Naive thymus-derived CD4-positive, alpha-beta T cell (primary cell): ENCODE results near the gene RAC3. TPM values are rescaled to one million over a fixed set of nuclear protein-coding genes. Genes with fewer than 3 reads are reported as not detected.

ENCODE experiments used
- ATAC-seq: fragments of 150-1000 bp; cut with Tn5 transposase; 2 replicates; pipeline ENCODE4 v1.10.0; 2021; ENCODE audit warnings: mild to moderate bottlenecking, moderate library complexity
- CTCF ChIA-PET: fragments of 350-600 bp; sonication (Branson Sonifier 250); formaldehyde crosslinking; loops from one replicate; lab custom pipeline; 2021; ENCODE audit warnings: antibody characterized with exemption; lab: Charles Lee
- POLR2A ChIA-PET: fragments of 350-600 bp; sonication (Branson Sonifier 250); formaldehyde crosslinking; loops from one replicate; lab custom pipeline; 2021; ENCODE audit warnings: antibody characterized with exemption, inconsistent platforms; lab: Charles Lee
- DNase-seq, 9 donors: peaks; one replicate each; pipeline versions ENCODE4 v3.0.0 to v3.0.0-alpha.2; 2020 to 2022; ENCODE audit warnings: mixed read lengths in 1 of 9
- H3K27ac ChIP-seq: one replicate; pipeline ENCODE4 v1.7.0; 2013; ENCODE audit warnings: mild to moderate bottlenecking, low read depth, low read length, moderate library complexity
- H3K27me3 ChIP-seq, 2 donors: one replicate each; pipeline ENCODE4 v1.7.0; 2013; ENCODE audit warnings: low read length in 2 of 2, mild to moderate bottlenecking in 2 of 2, moderate library complexity in 2 of 2; ENCODE audit not compliant: control insufficient read depth in 2 of 2, insufficient read depth in 2 of 2
- H3K36me3 ChIP-seq, 3 experiments: 1 replicate in 2 of 3; 2 replicates in 1 of 3; pipeline ENCODE4 v1.7.0; 2013; ENCODE audit warnings: low read length in 3 of 3, mild to moderate bottlenecking in 3 of 3, moderate library complexity in 1 of 3; ENCODE audit not compliant: insufficient read depth in 3 of 3, control insufficient read depth in 2 of 3
- H3K4me1 ChIP-seq, 2 donors: one replicate each; pipeline ENCODE4 v1.7.0; 2013; ENCODE audit warnings: low read length in 2 of 2, mild to moderate bottlenecking in 2 of 2, moderate library complexity in 1 of 2; ENCODE audit not compliant: control insufficient read depth in 2 of 2, insufficient read depth in 2 of 2
- H3K4me3 ChIP-seq: 2 replicates; pipeline ENCODE4 v1.7.0; 2013; ENCODE audit warnings: mild to moderate bottlenecking, low read length
- H3K9me3 ChIP-seq, 3 experiments: 1 replicate in 2 of 3; 2 replicates in 1 of 3; pipeline ENCODE4 v1.7.0; 2013; ENCODE audit warnings: low read length in 3 of 3; ENCODE audit not compliant: control insufficient read depth in 2 of 3
- H3K27ac Mint-ChIP-seq, 9 donors: one replicate each; pipeline ENCODE4 v1.8.0; 2020 to 2022; ENCODE audit warnings: mixed read lengths in 9 of 9, mild to moderate bottlenecking in 8 of 9, moderate library complexity in 5 of 9, inconsistent platforms in 2 of 9
- H3K27me3 Mint-ChIP-seq, 5 donors: one replicate each; pipeline ENCODE4 v1.8.0; 2021 to 2022; ENCODE audit warnings: mixed read lengths in 5 of 5, mild to moderate bottlenecking in 1 of 5
- H3K36me3 Mint-ChIP-seq, 5 donors: one replicate each; pipeline ENCODE4 v1.8.0; 2020 to 2022; ENCODE audit warnings: mixed read lengths in 5 of 5, mild to moderate bottlenecking in 3 of 5, inconsistent platforms in 1 of 5
- H3K4me1 Mint-ChIP-seq, 7 donors: one replicate each; pipeline ENCODE4 v1.8.0; 2020 to 2022; ENCODE audit warnings: mixed read lengths in 7 of 7, mild to moderate bottlenecking in 3 of 7, inconsistent platforms in 1 of 7
- H3K4me3 Mint-ChIP-seq, 10 donors: one replicate each; pipeline ENCODE4 v1.8.0; 2020 to 2022; ENCODE audit warnings: mild to moderate bottlenecking in 10 of 10, mixed read lengths in 10 of 10, moderate library complexity in 6 of 10, inconsistent platforms in 2 of 10
- H3K9me3 Mint-ChIP-seq, 11 donors: one replicate each; pipeline ENCODE4 v1.8.0; 2020 to 2022; ENCODE audit warnings: mixed read lengths in 11 of 11, mild to moderate bottlenecking in 4 of 11, inconsistent platforms in 1 of 11, moderate library complexity in 1 of 11
- intact Hi-C, 2 donors: fragments of 100-400 bp; cut with micrococcal nuclease; formaldehyde crosslinking; loops; one replicate each; pipeline ENCODE4 v1.15.1; 2023
- polyA plus RNA-seq, 2 donors: library from polyadenylated mRNA; unstranded; fragments of 300-500 nt; fragmentation: Illumina TruSeq; gene quantifications; one replicate each; pipeline ENCODE4 v1.2.3, GENCODE V29; 2021
- total RNA-seq, 6 experiments: library from RNA in 5 of 6; stranded (reverse) in 5 of 6; gene quantifications; 1 replicate in 5 of 6; 2 replicates in 1 of 6; pipeline ENCODE4 v1.2.3 and lab custom pipeline; 2021 to 2026

The RAC3 gene
- total and polyA plus RNA-seq, 7 experiments from 2014 or later = 1.3 to 8.5 (median 2.1) TPM; not detected in 2

DNA sequence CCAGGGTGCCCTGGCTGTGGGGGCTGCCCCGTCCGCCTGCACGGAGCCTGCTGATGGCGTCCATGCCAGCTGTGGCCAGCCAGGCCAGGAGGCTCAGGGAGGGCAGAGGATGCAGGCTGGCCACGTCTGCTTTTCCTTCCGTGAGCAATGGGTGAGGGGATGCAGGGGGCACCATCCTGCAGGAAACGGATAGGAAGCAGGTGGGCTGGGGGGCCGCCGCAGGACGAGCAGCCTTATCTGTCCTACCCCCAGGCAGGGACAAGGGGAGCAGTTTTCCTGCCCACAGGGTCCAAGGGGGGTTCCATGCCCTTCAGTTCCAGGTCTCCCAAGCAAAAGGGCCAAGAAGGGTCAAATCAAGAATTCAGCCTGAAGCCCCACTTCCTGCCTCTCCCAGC, 27.4 kb downstream of the RAC3 start:
- ChIA-PET POLR2A (no interaction called here), CTCF (no interaction called here)
- Histone ChIP-seq H3K4me1 (peaks cover 0 to 11% of the 10 kb centered on the region in 2 donors), H3K27ac (no peak overlapping the region), H3K27me3 (no peaks in the 10 kb centered on the region), H3K36me3 (peaks cover 0 to 96% (median 19%) of the 10 kb centered on the region in 3 experiments), H3K9me3 (no peaks in the 10 kb centered on the region), H3K4me3 (no peak overlapping the region)
- no peak overlapping the region for H3K27ac Mint-ChIP-seq
- peaks cover 0 to under 1% (median 0%) of the 10 kb centered on the region in 7 donors for H3K4me1 Mint-ChIP-seq
- intact Hi-C loops = no loop called here
- DNase-seq (no peak), ATAC-seq (no peak)
- H3K4me3 Mint-ChIP-seq = no peak overlapping the region
- no peaks in the 10 kb centered on the region for H3K27me3 Mint-ChIP-seq
- no peaks in the 10 kb centered on the region for H3K9me3 Mint-ChIP-seq
- peaks cover 0 to 9% (median 0%) of the 10 kb centered on the region in 5 donors for H3K36me3 Mint-ChIP-seq

- Histone ChIP-seq H3K27ac (no peak overlapping the region), H3K9me3 (no peaks in the 10 kb centered on the region), H3K4me3 (no peak overlapping the region), H3K4me1 (peaks cover 0 to 13% of the 10 kb centered on the region in 2 donors), H3K36me3 (peaks cover 0 to 94% (median 18%) of the 10 kb centered on the region in 3 experiments), H3K27me3 (no peaks in the 10 kb centered on the region)
- Mint-ChIP-seq H3K9me3 (no peaks in the 10 kb centered on the region), H3K27me3 (no peaks in the 10 kb centered on the region), H3K4me3 (no peak overlapping the region), H3K27ac (peak overlapping the region in 1 of 9 donors; percentile 25), H3K36me3 (peaks cover 0 to 9% (median 0%) of the 10 kb centered on the region in 5 donors), H3K4me1 (peaks cover 0 to 6% (median 4%) of the 10 kb centered on the region in 7 donors)
- ATAC-seq (no peak), DNase-seq (no peak)
- ChIA-PET CTCF (no interaction called here), POLR2A (interaction anchor here (0.6 kb wide), 1 partner anchor 7 kb away, joined by 3 read pairs; no protein-coding TSS in a partner anchor)
- intact Hi-C loops = no loop called here
These were observed 28.0 kb downstream of the RAC3 start for GRCh38 chr17:82059272-82060000.

- H3K9me3 Mint-ChIP-seq = no peaks in the 10 kb centered on the region
- H3K36me3 Mint-ChIP-seq = peaks cover 0 to 9% (median 0%) of the 10 kb centered on the region in 5 donors
- intact Hi-C loops = no loop called here
- ATAC-seq (no peak), DNase-seq (no peak)
- ChIA-PET POLR2A (interaction anchor here (0.6 kb wide), 2 partner anchors 8 to 1119 kb away, joined by 3 read pairs; no protein-coding TSS in a partner anchor), CTCF (no interaction called here)
- no peaks in the 10 kb centered on the region for H3K27me3 ChIP-seq
- H3K27ac ChIP-seq = no peak overlapping the region
- no peaks in the 10 kb centered on the region for H3K27me3 Mint-ChIP-seq
- peak overlapping the region in 2 of 9 donors; percentile 36 to 54 for H3K27ac Mint-ChIP-seq
- H3K4me1 ChIP-seq = peaks cover 0 to 18% of the 10 kb centered on the region in 2 donors
- H3K4me1 Mint-ChIP-seq = peaks cover 0 to 9% (median 5%) of the 10 kb centered on the region in 7 donors
- peaks cover 0 to 88% (median 18%) of the 10 kb centered on the region in 3 experiments for H3K36me3 ChIP-seq
- H3K4me3 Mint-ChIP-seq = no peak overlapping the region
- no peak overlapping the region for H3K4me3 ChIP-seq
- no peaks in the 10 kb centered on the region for H3K9me3 ChIP-seq
These were observed 28.5 kb downstream of the RAC3 start for GRCh38 chr17:82060001-82060380.

GRCh38 chr17:82060614-82061013, 29.1 kb downstream of the RAC3 start:
- Histone ChIP-seq H3K9me3 (no peaks in the 10 kb centered on the region), H3K4me3 (no peak overlapping the region), H3K27me3 (no peaks in the 10 kb centered on the region), H3K4me1 (peaks cover 0 to 20% of the 10 kb centered on the region in 2 donors), H3K36me3 (peaks cover 0 to 82% (median 18%) of the 10 kb centered on the region in 3 experiments), H3K27ac (no peak overlapping the region)
- H3K27me3 Mint-ChIP-seq = no peaks in the 10 kb centered on the region
- intact Hi-C loops = no loop called here
- DNase-seq = no peak
- no peak overlapping the region for H3K4me3 Mint-ChIP-seq
- POLR2A ChIA-PET = interaction anchor here (0.6 kb wide), 1 partner anchor 1120 kb away, joined by 3 read pairs; no protein-coding TSS in a partner anchor
- no peak overlapping the region for H3K27ac Mint-ChIP-seq
- H3K9me3 Mint-ChIP-seq = no peaks in the 10 kb centered on the region
- H3K36me3 Mint-ChIP-seq = peaks cover 0 to 9% (median 0%) of the 10 kb centered on the region in 5 donors
- no peak for ATAC-seq
- H3K4me1 Mint-ChIP-seq = peaks cover 0 to 9% (median 5%) of the 10 kb centered on the region in 7 donors
- CTCF ChIA-PET = no interaction called here

DNA sequence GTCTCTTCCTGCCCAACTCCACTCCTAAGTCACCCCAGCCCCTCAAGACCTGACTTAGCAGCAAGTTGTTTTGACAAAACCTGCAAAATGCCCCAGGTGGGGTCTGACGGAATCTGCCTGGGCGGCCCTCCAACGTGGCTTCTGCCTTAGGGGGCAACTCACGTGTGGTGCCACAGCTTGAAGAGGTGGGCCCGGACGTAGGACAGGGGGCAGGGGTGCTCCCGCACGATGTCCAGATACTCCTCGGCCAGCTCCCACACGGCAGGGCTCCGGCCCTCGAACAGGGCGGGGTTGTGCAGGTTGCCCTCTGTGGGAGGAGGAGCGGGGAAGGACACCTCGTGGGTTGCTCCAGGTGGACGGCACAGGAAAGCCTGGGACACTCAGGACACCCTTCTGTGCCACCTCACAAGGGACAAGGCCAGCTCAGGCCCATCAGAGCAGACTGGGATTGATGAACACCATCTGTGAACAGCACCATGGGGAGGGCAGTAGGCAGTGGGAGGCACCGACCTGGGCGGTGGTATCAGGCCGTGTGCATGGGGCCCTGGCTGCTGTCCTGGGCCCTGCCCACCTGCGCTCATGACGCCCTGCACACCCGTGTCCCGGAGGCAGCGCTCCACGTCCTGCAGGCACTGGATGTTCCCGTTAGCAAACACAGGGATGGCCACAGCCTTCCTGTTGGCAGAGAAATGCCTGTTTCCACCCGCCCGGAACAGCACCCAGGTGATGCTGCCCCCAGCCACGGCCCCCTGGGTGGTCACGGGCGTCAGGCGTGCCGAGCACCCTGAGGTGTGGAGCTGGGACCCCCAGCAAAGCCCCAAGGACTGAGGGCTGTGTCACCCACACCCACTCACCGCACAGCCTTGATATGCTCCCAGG, 29.8 kb downstream of the RAC3 start:
- Mint-ChIP-seq H3K36me3 (peaks cover 0 to 9% (median 0%) of the 10 kb centered on the region in 5 donors), H3K27ac (peak overlapping the region in 2 of 9 donors; percentile 17 to 61), H3K4me1 (peaks cover 0 to 12% (median 8%) of the 10 kb centered on the region in 7 donors), H3K4me3 (no peak overlapping the region), H3K9me3 (no peaks in the 10 kb centered on the region), H3K27me3 (no peaks in the 10 kb centered on the region)
- CTCF ChIA-PET = no interaction called here
- DNase-seq (peak in 1 of 9 donors; percentile 7), ATAC-seq (no peak)
- Histone ChIP-seq H3K36me3 (peaks cover 0 to 75% (median 14%) of the 10 kb centered on the region in 3 experiments), H3K4me1 (peaks cover 4 to 24% of the 10 kb centered on the region in 2 donors), H3K27me3 (no peaks in the 10 kb centered on the region), H3K9me3 (no peaks in the 10 kb centered on the region), H3K4me3 (no peak overlapping the region), H3K27ac (no peak overlapping the region)
- POLR2A ChIA-PET = interaction anchor here (0.8 kb wide), 1 partner anchor 8 kb away, joined by 4 read pairs; no protein-coding TSS in a partner anchor
- intact Hi-C loops = no loop called here
